KMS-11 (cell line): ENCODE results near the gene CATSPER1.
A peak's percentile ranks its signal among the peaks of the same experiment; 100 is the strongest.

Experiments used
- H2AFZ ChIP-seq: fragments of 200-600 bp; sonication (generic); 2 replicates; pipeline ENCODE4 v1.6.1; 2016; ENCODE audit warnings: antibody characterized with exemption, mixed run types, low read depth
- H3K27ac ChIP-seq: fragments of 200-600 bp; sonication (generic); 2 replicates; pipeline ENCODE4 v1.6.1; 2016; ENCODE audit warnings: mild to moderate bottlenecking, mixed run types
- H3K27me3 ChIP-seq: fragments of 200-600 bp; sonication (generic); 2 replicates; pipeline ENCODE4 v1.6.1; 2017; ENCODE audit warnings: mild to moderate bottlenecking, low read depth, mixed run types, moderate library complexity; ENCODE audit not compliant: insufficient read depth
- H3K36me3 ChIP-seq: fragments of 200-600 bp; sonication (generic); 2 replicates; pipeline ENCODE4 v1.6.1; 2017; ENCODE audit warnings: mild to moderate bottlenecking, mixed run types; ENCODE audit not compliant: insufficient read depth
- H3K4me1 ChIP-seq: fragments of 200-600 bp; sonication (generic); 2 replicates; pipeline ENCODE4 v1.6.1; 2016; ENCODE audit warnings: mild to moderate bottlenecking, low read depth, mixed run types; ENCODE audit not compliant: poor library complexity, severe bottlenecking
- H3K4me2 ChIP-seq: fragments of 200-600 bp; sonication (generic); 2 replicates; pipeline ENCODE4 v1.7.0; 2016; ENCODE audit warnings: mild to moderate bottlenecking, mixed run types
- H3K4me3 ChIP-seq: fragments of 200-600 bp; sonication (generic); IDR thresholded peaks from 2 replicates; pipeline ENCODE4 v1.6.1; 2017; ENCODE audit warnings: low read depth, low read length, mixed read lengths; ENCODE audit not compliant: insufficient read depth
- H3K79me2 ChIP-seq: fragments of 200-600 bp; sonication (generic); 2 replicates; pipeline ENCODE4 v1.6.1; 2016; ENCODE audit warnings: low read depth, mixed run types; ENCODE audit not compliant: insufficient read depth
- H3K9ac ChIP-seq: fragments of 200-600 bp; sonication (generic); 2 replicates; pipeline ENCODE4 v1.6.1; 2016; ENCODE audit warnings: mild to moderate bottlenecking, mixed run types
- H4K20me1 ChIP-seq: fragments of 200-600 bp; sonication (generic); 2 replicates; pipeline ENCODE4 v1.6.1; 2016; ENCODE audit warnings: mild to moderate bottlenecking, mixed run types; ENCODE audit not compliant: insufficient read depth
- TF ChIP-seq, protein P1 (sequence below): fragments of 200-600 bp; sonication (generic); conservative IDR thresholded peaks from 2 replicates; pipeline ENCODE4 v1.6.1; 2017; ENCODE audit warnings: low read depth, mild to moderate bottlenecking, antibody characterized with exemption, low read length, moderate library complexity, mixed read lengths

CATSPER1 gene

DNA sequence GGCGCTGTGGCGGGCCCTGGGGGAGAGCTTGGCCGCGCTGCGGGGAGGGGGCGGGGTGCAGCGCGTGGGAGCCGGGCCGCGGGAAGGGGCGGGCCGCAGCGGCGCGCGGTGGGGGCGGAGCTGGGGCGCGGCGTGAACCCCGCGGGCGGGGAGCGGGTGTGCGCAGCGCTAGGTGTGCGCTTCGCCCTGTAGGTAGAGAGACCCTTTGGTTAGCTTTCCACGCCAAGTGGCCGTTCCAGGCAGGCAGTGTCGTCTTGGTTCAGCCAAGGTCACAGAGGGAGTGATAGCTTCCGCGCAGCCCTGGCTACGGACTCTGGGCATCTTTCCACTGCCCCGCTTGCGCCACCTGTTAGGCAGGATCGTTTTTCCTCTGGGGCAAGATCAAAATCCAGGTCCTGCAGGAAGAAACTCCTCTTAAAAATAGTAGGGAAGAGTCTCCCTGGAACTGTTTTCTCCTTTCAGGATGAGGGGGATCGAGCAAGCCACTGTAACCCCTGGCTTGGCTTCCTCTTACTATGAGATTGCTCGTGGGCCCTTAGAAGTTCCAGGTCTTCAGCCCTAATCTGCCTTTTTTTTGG, 23.5 kb downstream of the CATSPER1 start:
- Histone ChIP-seq H2AFZ (peak overlapping the region; percentile 58; the same call in 1 of the 2 replicates), H3K27me3 (no peaks in the 10 kb centered on the region), H3K79me2 (peaks cover 27% of the 10 kb centered on the region), H4K20me1 (no peaks in the 10 kb centered on the region), H3K27ac (peak overlapping the region; percentile 72), H3K4me1 (peaks cover 16% of the 10 kb centered on the region), H3K9ac (peak overlapping the region; percentile 63), H3K4me2 (peak overlapping the region; percentile 71), H3K4me3 (no peak overlapping the region), H3K36me3 (0 out of 2 replicates have a peak, but pooled peaks cover 5% of the 10 kb centered on the region)
- TF ChIP-seq, protein P1, sequence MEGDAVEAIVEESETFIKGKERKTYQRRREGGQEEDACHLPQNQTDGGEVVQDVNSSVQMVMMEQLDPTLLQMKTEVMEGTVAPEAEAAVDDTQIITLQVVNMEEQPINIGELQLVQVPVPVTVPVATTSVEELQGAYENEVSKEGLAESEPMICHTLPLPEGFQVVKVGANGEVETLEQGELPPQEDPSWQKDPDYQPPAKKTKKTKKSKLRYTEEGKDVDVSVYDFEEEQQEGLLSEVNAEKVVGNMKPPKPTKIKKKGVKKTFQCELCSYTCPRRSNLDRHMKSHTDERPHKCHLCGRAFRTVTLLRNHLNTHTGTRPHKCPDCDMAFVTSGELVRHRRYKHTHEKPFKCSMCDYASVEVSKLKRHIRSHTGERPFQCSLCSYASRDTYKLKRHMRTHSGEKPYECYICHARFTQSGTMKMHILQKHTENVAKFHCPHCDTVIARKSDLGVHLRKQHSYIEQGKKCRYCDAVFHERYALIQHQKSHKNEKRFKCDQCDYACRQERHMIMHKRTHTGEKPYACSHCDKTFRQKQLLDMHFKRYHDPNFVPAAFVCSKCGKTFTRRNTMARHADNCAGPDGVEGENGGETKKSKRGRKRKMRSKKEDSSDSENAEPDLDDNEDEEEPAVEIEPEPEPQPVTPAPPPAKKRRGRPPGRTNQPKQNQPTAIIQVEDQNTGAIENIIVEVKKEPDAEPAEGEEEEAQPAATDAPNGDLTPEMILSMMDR = no peak

DNA sequence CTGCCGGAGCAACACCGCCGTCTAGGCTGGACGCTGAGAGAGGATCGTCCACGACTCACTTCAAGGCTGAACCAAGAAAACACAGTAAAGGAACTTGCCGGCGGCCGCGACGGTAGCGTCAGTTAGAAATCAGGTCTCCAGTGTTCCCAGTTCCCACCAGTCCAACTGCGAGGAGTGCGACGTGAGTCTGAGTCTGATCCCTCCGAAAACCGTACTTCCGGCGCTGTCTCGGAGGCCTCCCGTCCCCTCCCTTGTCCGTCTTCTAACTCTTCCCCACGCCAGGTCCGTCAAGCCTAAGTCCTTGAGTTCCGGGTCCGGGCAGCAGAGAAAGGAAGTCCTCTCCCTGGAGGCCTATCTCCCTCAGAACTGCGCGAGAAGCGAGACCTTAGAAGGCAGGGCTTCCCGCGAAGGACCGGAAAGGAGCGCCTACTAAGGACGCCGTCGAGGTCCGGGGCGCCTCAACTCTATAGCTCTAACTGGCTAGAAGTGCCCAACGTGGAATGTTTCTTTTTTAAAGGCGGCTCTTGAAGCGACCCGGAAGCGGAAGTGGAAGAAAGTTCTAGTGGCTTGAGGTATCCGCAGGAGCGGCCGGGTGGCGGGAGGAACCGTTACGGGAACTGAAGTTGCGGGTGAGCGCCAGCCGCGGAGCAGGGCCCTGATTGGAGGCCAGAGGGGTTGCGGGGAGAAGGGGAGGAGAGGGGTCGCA, 24.2 kb downstream of the CATSPER1 start, which contains the start of the genes BANF1 and EIF1AD:
Gene BANF1, plus strand, starts transcription at position 562 of the 706 bp plus-strand sequence. CDS start 748 bp downstream, outside the sequence.
Gene EIF1AD, minus strand, starts transcription at position 216 of the 706 bp plus-strand sequence. CDS start 1,768 bp downstream, outside the sequence.
- peaks cover 16% of the 10 kb centered on the region for H3K4me1 ChIP-seq
- peak within 1 kb of the TSS; percentile 58; the same call in 1 of the 2 replicates for H2AFZ ChIP-seq
- peak within 1 kb of the TSS; percentile 63 for H3K9ac ChIP-seq
- TF ChIP-seq, protein P1 = no peak
- H3K79me2 ChIP-seq = peaks cover 27% of the 10 kb centered on the region
- peak within 1 kb of the TSS; percentile 72 for H3K4me2 ChIP-seq
- peak within 1 kb of the TSS; percentile 72 for H3K27ac ChIP-seq
- H3K36me3 ChIP-seq = peaks cover 5% of the 10 kb centered on the region; the same call in 1 of the 2 replicates
- no peak within 1 kb of the TSS for H3K4me3 ChIP-seq
- no peaks in the 10 kb centered on the region for H3K27me3 ChIP-seq
- H4K20me1 ChIP-seq = no peaks in the 10 kb centered on the region

- Histone ChIP-seq H3K79me2 (peaks cover 19% of the 10 kb centered on the region), H3K27ac (no peak overlapping the region), H3K4me2 (no peak overlapping the region), H3K4me1 (peaks cover 4% of the 10 kb centered on the region), H4K20me1 (no peaks in the 10 kb centered on the region), H2AFZ (no peak overlapping the region), H3K4me3 (no peak overlapping the region), H3K36me3 (no peaks in the 10 kb centered on the region; the same call in 1 of the 2 replicates), H3K9ac (no peak overlapping the region), H3K27me3 (no peaks in the 10 kb centered on the region)
- TF ChIP-seq, protein P1 = no peak
Observed at GRCh38 chr11:65997286-65997685, 29.0 kb downstream of the CATSPER1 start.

GRCh38 chr11:65992056-65992455, 34.2 kb downstream of the CATSPER1 start:
- Histone ChIP-seq H3K9ac (no peak overlapping the region), H3K27me3 (no peaks in the 10 kb centered on the region), H3K4me3 (no peak overlapping the region), H3K4me2 (no peak overlapping the region), H2AFZ (no peak overlapping the region), H4K20me1 (no peaks in the 10 kb centered on the region), H3K79me2 (no peaks in the 10 kb centered on the region), H3K36me3 (no peaks in the 10 kb centered on the region), H3K27ac (no peak overlapping the region), H3K4me1 (peaks cover 3% of the 10 kb centered on the region)
- TF ChIP-seq, protein P1 = no peak
